Measurements from ENCODE around the gene UPK1A.

DNA sequence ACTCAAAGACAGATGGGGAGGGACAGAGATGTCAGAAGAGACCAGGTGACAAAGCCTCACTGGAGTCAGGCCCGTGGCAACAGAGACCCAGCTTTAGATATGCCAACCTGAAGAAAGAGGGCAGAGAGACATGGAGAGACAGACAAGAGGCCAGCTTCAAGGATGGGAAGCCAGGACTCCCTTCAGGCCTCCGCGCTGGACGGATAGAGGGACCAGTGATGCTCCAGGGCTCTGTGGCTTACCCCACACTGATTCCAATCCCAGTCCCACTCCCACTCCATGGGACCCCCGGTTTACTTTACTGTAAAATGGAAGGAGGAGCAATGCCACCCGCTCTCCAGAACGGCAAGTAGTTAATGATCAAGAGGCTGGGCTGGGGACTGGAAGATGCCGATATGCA, 26.5 kb upstream of the UPK1A start:
- TF ChIP-seq, protein P1, sequence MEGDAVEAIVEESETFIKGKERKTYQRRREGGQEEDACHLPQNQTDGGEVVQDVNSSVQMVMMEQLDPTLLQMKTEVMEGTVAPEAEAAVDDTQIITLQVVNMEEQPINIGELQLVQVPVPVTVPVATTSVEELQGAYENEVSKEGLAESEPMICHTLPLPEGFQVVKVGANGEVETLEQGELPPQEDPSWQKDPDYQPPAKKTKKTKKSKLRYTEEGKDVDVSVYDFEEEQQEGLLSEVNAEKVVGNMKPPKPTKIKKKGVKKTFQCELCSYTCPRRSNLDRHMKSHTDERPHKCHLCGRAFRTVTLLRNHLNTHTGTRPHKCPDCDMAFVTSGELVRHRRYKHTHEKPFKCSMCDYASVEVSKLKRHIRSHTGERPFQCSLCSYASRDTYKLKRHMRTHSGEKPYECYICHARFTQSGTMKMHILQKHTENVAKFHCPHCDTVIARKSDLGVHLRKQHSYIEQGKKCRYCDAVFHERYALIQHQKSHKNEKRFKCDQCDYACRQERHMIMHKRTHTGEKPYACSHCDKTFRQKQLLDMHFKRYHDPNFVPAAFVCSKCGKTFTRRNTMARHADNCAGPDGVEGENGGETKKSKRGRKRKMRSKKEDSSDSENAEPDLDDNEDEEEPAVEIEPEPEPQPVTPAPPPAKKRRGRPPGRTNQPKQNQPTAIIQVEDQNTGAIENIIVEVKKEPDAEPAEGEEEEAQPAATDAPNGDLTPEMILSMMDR (IDR thresholded peaks at IDR 0.05): no peak
- TF ChIP-seq POLR2A (IDR thresholded peaks at IDR 0.05) (no peak), POLR2AphosphoS5 (IDR thresholded peaks at IDR 0.05) (no peak)

All from suprapubic skin (tissue), 4 donors.